Measurements from ENCODE around the gene ENTR1.

The ENTR1 gene, protein sequence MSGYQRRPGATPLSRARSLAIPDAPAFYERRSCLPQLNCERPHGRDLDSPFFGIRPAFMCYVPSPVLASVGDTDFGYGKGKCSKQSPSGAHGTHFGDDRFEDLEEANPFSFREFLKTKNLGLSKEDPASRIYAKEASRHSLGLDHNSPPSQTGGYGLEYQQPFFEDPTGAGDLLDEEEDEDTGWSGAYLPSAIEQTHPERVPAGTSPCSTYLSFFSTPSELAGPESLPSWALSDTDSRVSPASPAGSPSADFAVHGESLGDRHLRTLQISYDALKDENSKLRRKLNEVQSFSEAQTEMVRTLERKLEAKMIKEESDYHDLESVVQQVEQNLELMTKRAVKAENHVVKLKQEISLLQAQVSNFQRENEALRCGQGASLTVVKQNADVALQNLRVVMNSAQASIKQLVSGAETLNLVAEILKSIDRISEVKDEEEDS

DNA sequence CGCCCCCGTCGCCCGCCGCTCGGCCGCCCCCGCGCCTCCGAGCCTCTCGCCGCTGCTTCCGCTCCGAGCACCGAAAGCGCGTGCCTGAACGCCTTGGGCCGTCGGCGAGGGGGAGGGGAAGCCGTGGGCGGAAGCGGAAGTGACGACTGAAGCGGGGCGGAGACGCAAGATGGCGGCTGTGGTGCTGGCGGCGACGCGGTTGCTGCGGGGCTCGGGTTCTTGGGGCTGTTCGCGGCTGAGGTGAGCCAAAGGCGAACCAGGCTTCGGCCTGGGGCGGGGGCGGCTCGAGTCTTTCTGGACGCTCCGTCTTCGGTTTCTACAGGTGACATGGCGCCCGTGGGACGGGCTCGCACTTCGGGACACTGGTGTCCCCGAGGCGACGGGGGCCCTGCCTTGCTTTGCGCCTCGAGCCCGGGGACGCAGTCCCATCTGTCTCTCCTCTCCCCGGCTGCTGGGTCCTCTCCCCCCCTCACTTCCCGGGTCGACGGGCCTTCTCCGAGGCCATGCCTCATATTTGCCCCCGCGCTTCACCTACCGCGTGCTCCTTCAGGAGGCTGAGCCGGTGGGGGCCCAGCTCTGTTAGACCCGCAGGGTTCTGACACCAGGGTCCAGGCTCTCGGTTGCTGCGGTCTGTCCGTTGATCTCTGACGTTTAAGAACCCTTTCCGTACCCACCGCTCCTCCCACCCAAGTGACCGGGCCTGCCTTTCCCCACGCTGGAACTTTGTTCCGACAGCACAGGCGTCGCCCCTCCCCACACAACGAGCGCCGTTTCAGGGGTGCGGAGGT lies at the start of gene ENTR1, which contains the start of gene PMPCA:
Gene ENTR1, minus strand, starts transcription at position 115 of the 788 bp plus-strand sequence. CDS start 217 bp downstream, outside the sequence.
Gene PMPCA, plus strand, starts transcription at position 159 of the 788 bp plus-strand sequence. Its CDS starts 11 bp downstream, at position 170.
- DNase-seq (ENCODE audit: low read depth in 2 of 2): peak; percentile 92 to 93

DNA sequence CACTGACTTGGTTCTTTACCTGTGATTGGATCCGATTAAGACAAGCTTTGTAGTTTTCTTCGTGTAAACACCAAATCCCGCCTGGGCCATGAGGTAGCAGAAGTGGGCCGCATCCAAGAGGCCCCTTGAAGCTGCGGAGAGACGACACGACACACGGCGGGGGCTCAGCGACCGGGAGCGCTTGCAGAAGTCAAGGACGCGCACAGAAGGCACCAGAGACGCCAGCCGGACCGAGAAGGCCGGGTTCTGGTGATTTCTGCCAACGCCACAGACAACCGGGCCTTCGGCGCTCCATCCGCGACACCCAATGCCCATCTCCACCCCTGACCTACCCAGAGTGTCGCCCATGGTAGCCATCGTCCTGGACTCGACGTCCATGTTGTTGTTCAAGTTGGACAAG lies 49.0 kb upstream of the ENTR1 start:
- DNase-seq (ENCODE audit: low read depth in 2 of 2): no peak

DNA sequence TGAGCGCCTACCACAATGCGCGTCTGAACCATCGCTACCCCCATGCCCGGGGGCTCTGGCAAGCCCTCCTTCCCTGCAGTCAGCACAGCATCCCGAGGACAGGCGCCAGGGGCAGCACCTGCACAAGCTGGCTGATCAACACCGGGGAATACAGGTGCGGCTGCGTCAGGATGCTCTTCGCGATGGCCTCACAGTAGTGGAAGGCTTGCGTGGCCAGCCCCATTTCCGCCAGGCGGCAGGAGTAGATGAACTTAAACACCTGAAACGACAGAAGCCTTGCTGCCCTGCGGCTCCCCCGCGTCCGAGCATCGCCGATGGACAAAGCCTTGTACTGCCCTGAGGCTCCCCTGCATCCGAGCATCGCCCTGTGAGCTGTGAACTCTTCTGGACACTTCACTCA lies 46.9 kb upstream of the ENTR1 start:
- DNase-seq (ENCODE audit: low read depth in 2 of 2): no peak

DNA sequence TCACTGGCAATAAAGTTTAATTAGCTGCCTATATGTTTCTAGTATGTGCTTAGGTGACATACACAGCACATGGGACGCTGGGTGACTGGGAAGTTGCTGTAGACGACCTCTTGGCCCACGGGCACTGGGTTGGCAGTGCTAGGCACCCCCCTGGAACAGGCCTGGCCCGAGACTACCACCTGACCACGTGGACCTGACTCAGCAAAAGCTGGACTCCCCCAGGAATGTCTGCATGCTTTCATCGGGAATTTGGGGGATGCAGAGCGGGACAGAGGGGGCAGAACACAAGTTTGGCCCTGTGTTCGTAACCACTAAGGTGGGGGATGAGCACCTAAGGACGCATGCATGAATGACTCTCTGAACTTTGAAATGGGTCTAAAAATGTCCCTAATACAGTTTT lies 45.8 kb upstream of the ENTR1 start:
- no peak for DNase-seq (ENCODE audit: low read depth in 2 of 2)

DNA sequence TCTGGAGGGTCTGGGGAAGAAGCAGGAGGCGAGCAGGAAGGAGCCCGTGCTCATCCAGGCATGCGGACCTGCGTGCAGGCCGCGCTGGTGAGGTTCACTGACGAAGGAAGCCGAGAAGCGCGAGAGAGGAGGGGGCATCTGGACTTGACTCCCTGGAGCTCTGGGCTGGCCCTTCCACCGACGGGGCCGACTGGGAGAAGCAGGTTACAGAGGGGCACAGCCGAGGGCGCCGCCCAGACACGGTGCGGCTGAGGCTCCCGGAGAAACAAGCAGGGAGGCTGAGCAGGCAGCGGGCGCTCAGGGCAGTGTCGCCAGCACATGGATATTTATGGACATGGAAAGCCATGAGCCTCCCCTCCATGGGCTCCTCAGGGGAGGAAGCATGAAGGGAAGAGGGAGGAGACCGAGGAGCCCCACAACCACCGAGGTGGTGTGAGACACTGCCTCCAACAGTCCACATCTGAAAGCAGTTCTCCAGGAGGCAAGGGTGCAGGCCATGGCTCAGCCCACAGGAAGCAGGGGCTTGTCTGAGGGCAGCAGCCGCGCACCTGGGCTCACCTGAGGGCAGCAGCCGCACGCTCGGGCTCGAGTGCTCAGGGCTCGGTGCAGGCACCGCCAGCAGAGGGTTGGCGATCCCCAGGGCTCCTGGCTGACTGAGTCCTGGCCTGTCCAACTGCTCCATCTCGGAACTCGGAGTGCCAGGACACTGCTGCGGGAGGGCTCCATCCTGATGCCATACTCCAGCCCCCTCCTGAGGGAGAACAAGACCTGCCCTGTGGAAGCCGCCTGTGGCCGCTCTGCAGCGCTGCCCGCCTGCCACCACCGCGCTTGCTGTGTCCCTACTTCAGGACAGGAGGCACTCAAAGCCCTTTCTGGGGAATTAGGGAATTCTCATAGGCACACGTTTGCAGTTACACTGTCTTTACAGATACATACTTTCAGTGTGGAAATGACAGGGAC lies 44.9 kb upstream of the ENTR1 start:
- DNase-seq (ENCODE audit: low read depth in 2 of 2): no peak

DNA sequence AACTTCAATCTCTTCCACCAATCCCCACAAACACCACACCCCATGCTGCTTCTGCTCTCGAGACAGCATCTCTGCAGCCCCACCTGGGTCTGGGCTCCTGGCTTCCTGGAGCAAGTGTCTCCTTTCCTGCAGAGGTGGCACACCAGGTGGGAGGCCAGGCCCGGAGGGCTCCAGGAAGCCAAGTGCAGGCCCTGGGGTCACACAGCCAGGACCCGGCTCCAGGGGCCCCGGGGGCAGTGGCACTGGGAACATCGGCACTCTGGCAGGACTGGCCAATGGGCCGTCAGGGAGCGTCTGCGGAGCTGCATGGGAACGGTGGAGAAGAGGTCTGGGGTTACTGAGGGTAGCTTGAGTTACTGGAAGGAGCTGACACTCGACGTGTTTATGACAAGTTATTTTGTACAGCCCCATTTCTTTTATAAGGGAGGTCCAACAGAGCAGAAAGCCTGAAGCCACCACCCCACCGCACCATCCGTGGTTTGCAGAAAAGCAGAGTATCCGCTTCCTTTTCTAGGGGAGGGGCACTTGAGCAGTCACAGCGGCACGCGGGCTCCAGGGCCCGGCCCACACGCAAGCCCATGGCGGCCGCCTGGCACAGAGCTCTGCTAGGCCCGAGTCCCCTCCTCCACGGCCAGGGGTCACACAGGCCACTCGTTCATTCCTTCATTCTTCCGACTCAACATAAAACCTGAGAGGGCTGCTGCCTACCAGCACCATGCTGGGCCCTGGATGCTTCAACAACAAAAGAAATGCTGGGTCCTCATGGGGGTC lies 43.8 kb upstream of the ENTR1 start:
- DNase-seq (ENCODE audit: low read depth in 2 of 2): no peak

DNA sequence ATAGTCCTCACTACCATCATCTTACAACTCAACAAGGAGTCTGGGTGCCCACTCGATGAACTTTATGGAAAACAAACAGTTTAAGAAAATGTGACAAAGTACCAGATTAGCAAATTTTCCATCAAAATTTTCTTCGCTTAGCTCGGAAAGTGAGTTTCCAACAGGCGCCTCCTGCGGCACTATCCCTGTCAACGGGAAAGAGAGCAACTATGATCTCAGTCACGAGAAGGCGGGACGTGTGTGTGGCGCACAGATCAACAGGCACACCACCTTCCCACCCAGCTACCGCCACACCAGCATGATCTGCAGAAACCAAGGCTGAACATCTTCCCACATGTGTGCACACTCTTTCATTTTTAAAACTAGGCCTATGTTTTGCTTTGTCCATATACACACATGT lies 42.9 kb upstream of the ENTR1 start:
- DNase-seq (ENCODE audit: low read depth in 2 of 2): no peak

DNA sequence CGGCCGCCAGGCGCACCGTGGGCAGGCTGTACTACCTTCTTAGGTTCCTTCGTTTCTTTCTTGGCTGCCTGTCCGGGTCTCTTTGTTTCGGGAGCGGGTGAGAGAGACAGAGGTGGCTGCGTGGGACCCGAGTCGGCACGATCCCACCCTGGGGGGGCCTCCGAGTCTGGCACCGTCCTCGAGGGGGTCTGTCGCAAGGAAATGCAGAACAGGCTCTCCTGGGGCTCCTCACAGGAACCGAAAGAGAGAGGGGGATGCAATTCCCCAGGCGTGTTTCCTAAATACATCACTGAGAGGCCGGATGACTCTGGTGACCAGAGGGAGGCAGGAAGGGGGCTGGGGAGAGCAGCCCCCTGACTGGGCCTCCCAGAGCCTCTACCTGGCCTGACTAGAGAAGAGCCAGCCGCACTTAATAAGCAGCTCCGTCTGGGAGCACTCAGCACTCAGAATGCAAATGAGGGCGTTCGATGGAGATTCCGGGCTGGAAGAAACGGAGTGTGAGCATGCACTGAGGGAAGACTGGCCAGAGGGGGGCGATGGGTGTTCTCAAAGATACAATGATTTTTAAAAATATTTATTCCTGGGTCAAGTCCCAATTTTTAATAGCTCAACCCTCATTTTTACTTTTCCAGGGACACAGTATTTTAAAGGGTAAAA lies 40.9 kb upstream of the ENTR1 start:
- DNase-seq (ENCODE audit: low read depth in 2 of 2): no peak

DNA sequence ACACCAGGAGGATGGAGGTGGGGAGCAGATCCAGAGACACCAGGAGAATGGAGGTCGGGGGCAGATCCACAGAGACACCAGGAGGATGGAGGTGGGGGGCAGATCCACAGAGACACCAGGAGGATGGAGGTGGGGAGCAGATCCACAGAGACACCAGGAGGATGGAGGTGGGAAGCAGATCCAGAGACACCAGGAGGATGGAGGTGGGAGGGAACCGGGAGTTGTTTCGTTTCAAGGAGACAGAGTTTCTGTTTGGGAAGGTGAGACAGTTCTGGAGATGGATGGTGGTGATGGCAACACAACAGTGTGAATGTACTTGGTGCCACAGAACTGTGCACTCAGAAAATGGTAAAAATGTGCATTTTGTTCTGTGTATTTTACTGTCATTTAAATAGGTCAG lies 38.2 kb upstream of the ENTR1 start:
- DNase-seq (ENCODE audit: low read depth in 2 of 2): no peak

DNA sequence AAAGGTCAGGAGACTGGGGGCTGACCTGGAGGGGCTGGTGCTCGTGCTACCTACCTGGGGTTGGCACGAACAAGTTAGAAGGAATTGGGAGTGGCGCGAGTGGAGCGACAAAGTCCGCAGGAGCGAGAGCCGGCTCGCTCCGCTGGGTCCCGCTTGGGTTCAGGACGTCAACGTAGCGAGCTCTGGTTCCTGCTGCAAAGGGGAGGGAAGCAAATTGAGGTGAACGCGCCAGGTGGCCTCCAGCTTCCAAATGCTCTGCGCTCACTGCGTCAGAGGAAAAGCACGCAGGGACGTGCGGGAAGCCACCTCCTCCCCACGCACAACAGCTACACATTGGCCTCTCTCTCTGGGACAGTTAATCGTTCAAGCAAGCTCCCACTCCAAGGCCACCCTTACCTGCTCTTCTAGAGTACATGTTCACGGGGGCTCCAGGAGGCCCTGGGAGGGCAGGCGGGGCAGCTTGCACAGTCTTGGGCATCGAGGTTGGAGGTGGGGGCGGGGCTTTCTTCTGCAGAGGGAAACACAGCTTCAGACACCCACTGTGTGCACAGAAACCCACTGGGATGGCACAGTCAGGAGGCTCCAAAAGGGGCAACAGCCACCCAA lies 36.9 kb upstream of the ENTR1 start:
- no peak for DNase-seq (ENCODE audit: low read depth in 2 of 2)

DNA sequence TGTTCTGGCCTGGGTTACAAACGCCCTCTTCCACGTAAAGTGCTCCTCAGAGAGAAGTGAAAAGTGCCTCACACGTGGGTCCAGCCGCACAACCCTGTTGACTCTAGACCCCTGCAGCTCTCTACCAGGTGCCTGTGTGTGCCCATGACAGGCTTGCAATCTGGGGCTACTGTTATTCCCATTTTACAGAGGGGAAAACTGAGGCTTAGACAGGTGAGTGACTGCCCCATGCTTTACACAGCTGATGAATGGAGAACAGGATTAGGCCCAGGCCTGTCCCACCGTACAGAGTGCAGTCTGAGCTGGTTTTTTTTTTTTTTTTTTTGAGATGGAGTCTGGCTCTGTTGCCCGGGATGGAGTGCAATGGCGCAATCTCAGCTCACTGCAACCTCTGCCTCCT lies 35.4 kb upstream of the ENTR1 start:
- no peak for DNase-seq (ENCODE audit: low read depth in 2 of 2)

DNA sequence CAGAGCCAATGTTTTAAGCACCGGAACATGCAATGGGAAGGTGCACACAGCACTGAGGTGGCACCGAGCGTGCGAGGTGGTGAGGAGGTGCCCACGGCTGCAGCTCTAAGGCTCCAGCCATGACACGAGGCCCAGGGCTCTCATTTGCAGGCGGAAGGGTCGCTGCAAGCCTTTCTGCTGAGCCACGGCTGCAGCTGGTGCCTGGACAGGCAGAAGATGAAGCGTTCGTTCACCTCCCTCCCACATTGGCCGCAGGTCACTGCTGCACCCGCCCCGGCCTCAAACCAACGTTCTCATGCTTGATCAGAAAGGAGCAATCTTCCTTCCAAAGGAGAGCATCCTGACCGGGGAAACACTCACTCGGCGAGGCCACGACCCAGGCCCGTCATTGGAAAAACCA lies 33.7 kb upstream of the ENTR1 start:
- DNase-seq (ENCODE audit: low read depth in 2 of 2): no peak

DNA sequence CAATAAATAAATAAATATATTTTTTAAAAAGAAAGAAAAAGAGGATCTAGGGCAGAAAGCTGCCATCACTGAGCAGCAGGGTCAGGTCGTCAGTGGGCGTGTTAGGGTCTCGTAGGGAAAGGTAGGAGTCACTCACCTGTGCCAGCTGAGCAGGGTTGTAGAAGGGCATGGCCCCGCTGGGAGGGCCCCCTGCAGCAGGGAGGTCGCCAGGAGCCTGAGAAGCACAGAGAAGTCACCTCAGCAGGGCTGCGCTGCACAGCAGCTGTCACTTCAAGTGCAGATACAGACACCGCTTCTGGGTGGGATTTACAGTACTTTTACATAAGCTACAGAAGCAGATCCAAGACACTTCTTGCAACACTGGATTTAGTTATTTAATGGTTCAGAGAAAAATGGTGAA lies 33.3 kb upstream of the ENTR1 start:
- DNase-seq (ENCODE audit: low read depth in 2 of 2): no peak

DNA sequence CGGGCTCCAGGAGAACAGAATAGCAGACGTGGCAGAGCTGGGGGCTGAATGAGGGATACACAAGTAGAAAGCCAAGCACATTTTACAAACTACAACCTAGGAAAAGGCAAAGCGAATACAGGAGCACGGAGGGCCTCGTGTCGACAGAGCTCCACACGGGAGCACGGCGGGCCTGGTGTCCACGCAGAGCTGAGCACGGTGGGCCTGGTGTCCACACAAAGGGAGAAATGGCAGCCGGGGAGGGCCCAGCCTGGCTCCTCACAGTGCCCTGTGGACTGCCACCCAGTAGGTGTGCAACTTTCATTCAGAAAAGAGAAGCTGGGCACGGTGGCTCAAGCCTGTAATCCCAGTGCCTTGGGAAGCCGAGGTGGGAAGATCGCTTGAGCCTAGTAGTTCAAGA lies 32.7 kb upstream of the ENTR1 start:
- no peak for DNase-seq (ENCODE audit: low read depth in 2 of 2)

DNA sequence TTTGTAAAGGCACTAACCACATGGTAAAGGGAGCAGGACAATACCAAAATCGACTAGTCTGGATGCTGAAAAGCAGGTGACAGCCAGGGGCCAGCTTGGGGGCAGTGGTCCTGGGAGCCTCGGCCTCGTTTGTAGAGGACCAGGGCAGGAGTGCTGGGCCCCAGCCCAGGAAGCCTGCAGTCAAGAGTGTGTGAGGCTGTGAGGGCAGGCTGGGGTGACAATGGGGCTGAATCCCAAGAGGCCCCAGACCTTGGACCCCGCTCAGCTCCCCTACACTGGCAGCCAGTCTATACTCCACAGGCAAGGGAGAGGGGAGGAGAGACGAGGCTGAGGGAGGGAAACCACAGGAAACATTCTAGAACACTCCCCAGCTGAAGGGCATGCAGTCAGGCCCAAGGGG lies 31.9 kb upstream of the ENTR1 start:
- no peak for DNase-seq (ENCODE audit: low read depth in 2 of 2)

DNA sequence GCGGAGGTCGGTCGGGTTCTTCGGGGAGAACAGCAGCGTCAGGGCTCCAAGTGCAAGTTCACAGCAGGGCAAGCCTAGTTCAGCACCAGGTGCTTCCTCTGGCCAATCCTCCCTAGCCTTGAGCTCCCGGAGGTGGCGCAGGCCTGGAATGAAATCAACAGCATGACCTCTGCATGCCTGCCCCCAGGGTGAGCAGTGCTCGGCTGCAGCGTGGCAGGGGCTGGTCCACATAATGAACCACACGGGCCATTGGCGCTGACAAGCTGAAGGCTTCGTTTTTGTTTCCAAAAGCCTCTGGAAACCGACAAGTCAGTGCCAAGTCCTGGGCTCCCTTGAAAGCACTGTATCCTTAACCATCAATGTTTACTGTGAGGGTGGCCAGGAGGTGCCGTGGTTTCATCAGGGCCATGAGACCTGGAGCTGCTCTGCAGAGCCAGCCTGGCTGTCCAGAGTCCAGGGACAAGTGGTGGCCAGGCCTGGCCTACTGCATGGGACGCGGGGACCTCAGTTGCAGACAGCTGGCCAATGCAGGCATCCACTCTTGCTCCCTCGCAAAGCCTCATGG lies 31.3 kb upstream of the ENTR1 start:
- no peak for DNase-seq (ENCODE audit: low read depth in 2 of 2)

DNA sequence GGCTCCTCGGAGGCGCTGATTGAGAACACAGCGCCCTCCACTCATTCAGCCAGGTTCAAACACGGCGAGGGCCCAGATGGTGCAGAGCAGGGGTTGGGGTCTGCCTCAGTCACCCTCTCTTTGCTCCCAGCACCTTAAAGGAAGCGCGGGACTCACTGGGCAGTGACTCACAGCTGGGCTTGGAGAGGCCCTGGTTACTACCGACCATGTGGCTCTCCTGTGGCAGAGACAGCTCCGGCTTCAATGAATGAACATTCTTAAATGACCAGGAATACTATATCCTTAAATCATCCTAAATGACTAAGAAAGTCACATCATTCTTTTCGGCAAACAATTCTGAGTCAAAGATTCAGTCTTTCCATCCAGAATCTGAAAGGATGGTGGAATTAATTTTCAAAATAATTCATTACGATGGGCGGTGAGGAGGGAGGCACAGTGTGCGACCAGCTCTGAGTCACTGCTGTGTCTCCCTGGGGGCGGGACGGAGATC lies 30.8 kb upstream of the ENTR1 start:
- no peak for DNase-seq (ENCODE audit: low read depth in 2 of 2)

DNA sequence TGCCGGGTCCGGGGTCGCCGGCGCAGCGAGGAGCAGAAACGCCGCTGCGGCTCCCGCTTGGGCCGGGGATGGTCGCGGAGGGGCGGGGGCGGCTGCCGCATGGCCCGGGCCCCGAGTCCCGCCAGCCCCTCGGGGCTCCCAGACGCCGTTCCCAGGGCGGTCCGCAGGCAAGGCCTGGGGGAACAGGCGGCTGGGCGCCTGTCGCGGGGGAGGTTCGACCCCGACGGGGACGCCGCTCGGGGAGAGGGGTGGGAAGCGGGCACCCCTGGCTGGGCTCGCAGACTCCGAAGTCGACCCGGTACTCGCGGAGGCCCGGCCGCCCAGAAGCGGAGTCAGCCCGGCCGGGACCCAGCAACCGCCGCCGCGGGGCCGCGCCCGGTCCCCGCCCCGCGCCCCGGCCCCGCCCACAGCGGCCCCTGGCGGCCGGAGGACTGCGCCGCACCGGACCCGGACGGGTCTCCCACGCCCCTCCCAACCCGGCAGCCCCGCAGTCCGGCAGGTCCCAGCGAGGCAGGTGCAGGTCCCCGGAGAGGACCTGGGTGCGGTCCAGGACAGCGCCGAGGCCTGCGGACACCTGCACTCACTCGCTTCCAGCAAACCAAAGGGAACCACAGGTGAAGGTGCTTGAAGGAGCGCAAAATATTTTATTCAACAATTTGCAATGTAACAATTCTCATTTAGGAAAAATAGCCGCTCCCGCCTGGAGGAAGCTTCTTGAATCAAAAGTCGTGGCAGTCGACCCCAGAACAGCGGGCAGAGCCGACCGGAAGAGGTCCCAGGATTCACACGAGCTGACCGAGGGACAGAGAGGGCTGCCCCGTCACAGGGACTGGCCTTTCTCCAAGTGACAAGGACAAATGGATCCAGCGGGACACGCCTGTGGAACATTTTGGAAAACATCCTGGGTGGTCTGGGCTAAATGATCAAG lies 29.3 kb upstream of the ENTR1 start, which contains the start of gene INPP5E:
Gene INPP5E, minus strand, starts transcription at position 365 of the 928 bp plus-strand sequence. CDS start 426 bp downstream, outside the sequence.
- peak; percentile 47 to 62 for DNase-seq (ENCODE audit: low read depth in 2 of 2)

Measured in stimulated activated CD8-positive, alpha-beta memory T cell treated with anti-CD3 and anti-CD28 coated beads, Interleukin-15, amount 100 ng/mL, for 4 hours (primary cell).